Fibroblast of upper back skin (primary cell): Measurements from ENCODE around the gene POLR3A.

Experiments used
- DNase-seq: peaks from one replicate; pipeline ENCODE4 v3.0.0-alpha.2; 2013

Gene POLR3A

DNA sequence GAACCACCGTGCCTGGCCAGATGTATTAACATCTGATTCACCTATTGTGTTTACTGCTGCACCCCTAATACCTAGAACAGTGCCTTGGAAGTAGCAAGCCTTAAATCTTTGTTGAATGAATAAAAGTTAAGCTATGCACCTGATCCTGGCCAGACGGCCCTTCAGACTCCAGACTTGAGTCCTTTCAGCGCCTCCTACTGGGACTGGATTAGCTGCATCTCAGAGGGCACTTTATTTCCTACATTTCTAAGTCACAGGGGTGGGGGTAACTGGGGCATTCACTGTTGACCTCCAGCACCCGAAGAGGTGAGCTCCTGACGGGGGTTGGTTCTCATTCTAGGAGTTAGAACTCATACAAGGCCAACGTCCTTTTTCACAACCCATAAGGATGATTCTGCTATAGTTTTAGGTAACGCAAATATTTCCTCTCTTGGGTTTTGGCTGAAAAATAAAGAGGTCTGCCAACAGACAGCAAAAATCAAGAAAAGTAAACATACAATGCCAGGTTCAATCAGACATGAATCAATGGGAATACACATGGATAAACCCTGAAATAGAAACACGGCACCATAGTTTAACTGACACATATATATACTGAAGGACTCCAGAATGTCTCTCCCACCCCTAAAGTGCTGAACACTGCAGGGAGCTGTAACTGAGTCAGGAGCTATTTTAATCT is 54.8 kb downstream of the POLR3A start:
- peak; percentile 48 for DNase-seq

- no peak for DNase-seq
Measured at GRCh38 chr10:77973276-77973675, 56.0 kb downstream of the POLR3A start.

GRCh38 chr10:77972148-77972547 is 57.2 kb downstream of the POLR3A start:
- no peak for DNase-seq

DNA sequence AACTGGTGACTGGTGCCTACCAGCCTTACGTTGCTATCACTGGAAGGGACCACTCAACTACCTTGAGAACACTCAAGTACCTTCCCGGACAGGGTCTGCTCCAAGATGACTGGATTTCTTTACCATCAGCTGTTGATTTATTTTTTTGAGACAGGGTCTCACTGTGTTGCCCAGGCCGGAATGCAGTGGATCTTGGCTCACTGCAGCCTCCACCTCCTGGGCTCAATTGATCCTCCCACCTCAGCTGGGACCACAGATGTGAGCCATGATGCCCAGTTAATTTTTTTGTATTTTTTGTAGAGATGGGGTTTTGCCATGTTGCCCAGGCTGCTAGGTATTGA is 57.5 kb downstream of the POLR3A start:
- DNase-seq, result no peak

DNA sequence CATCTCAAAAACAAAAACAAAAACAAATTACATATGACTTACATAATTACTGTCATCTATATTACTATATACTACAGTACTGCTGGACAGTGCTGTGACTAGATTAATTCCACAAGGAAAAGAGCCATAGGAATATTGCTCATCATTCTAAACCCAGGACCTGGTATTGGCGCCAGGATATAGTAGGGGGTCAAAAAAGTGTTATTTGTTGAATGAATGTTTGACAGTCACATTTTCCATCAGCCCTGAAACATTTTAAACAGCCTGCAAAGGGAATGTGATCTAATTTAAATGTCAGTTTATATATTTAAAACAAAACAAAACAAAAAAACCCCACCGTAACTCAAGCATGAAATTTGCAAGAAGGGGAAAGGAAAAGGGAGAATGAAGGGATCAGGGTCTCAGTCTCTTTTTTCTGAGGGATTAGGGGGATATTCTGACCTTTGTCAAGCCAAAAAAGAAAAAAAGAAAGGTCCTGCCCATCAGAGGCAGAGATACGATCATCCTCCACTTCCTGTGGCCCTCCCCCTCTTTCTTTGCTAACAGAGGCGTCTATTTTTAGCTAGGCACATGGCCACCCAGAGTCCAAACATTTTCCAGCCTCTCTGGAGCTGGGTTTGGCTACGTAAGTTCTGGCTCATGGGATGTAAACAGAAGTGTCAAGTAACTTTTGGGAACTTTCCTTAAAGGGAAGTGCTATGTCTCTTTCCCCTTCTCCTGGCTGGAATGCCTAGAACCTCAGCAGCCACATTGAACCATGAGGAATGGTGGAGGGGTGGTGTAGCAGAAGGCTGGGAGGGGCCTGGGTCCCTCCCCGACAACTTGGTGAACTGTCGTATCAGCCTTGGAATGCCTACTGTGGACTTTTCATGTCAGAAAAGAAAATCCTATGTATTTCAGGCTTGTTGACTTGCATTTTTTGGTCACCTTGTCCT is 58.2 kb downstream of the POLR3A start:
- DNase-seq, result peak; percentile 92

DNA sequence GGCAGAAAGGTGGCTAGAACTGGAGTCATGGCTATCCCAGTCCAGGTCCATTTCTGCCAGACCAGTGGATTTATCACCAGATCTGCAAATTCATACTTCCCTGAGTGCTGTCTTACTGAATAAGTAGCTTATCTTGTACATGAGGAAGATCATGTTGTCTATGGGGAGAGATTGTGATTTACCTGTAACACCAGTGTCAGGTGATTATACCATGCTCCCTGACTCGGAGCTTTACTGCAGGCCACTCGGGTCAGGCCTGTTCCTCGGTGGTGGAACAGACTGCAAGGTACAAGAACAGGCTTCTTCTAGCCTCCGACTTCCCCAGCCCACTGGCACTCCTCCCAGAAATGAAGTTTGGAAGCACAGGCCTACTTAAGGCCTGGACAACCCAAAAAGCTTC is 60.2 kb downstream of the POLR3A start:
- no peak for DNase-seq

- no peak for DNase-seq
Measured at GRCh38 chr10:77967611-77968022, 61.7 kb downstream of the POLR3A start.

GRCh38 chr10:77965294-77965693 is 64.0 kb downstream of the POLR3A start:
- DNase-seq, result peak; percentile 86

DNA sequence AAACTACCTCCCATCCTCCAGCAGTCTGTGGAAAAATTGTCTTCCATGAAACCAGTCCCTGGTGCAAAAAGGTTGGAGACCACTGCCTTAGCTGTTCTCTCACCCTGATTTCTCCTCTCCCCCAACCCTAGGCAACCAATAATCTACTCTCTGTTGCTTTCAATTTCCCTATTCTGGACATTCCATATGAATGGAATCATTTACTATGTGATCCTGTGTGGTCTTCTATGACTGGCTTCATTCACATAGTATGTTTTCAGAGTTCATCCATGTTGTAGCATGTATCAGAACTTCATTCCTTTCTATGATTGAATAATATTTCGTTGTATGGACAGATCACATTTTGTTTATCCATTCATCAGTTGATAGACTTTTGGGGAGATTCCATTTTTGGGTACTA is 64.5 kb downstream of the POLR3A start:
- peak; percentile 56 for DNase-seq

DNA sequence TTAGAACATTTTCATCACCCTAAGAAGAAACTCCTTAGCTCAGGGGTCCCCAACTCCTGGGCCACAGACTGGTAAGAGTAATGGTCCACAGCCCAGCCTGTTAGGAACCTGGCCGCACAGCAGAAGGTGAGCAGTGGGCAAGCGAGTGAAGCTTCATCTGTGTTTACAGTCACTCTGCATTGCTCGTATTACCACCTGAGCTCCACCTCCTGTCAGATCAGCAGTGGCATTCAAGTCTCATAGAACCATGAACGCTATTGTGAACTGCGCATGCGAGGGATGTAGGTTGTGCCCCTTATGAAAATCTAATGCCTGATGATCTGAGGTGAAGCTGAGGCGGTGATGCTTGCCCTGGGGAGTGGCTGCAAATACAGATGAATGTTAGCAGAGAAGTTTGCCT is 65.4 kb downstream of the POLR3A start:
- no peak for DNase-seq

- no peak for DNase-seq
Measured at GRCh38 chr10:77962350-77963146, 66.8 kb downstream of the POLR3A start.

- DNase-seq, result no peak
Measured at GRCh38 chr10:77961668-77962067, 67.6 kb downstream of the POLR3A start.

GRCh38 chr10:77960829-77961329 is 68.4 kb downstream of the POLR3A start:
- DNase-seq, result no peak

- no peak for DNase-seq
Measured at GRCh38 chr10:77959887-77960455, 69.3 kb downstream of the POLR3A start.

DNA sequence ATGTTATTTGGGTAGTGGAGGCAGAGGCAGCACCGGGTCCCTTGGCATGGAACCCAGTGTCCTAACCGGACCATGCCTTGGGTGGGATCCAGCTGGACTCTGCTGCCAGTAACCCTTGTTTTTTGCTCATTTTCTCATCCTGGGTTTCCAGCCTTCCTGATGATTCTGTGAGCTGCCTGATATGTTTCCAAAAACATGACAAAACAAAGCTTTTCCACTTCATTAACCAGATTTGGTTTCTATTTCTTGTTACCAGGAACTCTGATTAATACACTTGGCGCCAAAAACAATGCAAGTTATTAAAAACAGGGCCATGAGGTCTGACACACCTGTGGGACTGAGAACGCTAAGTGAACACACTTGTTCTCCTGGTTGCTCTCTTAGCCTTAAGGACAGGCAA is 69.9 kb downstream of the POLR3A start:
- no peak for DNase-seq

- no peak for DNase-seq
Measured at GRCh38 chr10:77955136-77955535, 74.2 kb downstream of the POLR3A start.

DNA sequence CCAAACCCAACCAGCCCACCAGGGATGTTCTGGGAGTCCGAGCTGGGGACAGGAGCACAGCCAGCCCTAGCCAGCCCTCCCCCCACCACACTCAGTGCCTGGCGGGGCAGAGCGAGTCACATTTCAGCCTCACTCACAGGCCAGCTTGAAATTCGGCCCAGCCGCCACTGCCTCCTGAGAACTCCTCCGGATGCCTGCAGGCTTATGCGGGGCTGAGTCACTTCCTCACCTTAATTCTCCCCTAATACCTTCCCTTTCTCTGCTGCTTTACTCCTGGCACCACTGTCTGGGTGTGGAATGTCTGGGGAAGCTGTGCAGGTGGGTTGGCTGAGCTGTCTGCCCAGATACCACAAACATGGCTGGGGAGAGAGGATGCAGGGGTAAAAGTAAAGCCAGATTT is 80.1 kb downstream of the POLR3A start:
- DNase-seq, result peak; percentile 79

DNA sequence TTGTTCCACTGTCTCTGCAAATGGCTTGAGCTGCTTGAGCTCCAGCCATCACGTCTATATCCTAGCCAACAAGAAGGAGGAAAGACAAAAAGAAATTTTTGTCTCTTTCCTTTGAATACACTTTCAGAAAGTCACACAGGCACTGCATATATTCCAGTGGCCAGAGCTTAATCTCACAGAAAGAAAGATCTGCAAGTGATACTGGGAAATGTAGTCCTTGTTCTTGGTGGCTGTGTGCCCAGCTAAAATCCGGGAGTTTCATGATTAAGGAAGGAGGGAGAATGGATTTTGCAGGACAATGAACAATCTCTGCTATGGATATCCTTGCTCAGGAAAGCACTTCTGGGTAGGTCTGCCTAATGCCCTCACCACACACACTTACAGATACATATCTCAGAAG is 83.2 kb downstream of the POLR3A start:
- no peak for DNase-seq

DNA sequence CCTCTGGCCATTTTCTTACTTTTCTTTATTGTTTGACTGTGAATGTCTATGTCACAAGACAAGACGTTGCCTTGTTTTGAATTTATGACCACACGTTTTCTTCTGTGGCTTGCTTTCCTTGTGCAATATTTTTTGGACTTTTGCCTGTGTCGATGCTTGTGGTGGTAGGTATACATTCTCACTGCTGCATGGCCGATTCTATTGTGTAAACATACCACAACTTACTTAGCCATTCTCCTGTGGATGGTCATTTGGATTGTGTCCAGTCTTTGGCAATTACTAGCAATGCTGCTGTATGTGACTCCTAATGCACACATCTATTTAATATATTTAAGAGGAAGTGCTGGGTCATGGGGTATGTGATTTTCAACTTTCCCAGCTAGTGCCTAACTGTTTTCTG is 84.8 kb downstream of the POLR3A start:
- DNase-seq, result peak; percentile 98

DNA sequence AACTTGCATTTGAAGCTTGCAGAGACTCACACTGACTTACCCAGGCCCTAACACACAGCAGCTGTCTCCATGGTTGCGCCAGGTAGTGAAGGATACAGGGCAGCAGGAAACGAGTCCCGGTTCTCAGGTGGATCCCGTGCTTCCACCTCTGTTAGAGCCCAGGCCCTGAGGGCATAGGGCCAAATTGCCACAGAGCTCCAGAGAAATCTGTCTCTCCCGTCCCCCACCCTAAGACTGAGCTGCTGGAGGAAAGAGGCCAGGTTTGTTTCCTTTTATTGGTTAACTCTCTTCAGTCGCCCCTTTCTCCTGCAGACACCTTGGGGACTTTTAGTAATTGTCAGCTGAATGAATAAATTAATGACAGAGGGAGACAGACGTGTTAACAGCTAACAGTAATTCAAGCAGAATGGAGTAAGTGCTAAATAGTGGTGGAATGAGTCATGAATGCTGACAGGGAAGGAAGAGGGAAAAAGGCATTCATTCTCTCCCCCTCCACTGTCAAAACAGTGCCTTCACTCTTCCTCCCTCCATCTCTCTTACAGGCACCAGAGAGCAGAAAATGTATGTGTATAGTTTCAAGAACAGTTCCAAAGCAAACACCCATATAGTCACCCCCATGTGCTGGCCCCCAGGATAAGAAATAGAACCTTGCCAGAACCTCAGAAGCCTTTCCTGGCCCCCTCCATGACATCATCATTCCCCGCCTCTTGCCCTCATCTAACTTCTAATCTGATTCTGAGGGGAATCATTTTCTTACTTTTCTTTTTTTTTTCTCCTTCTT is 86.0 kb downstream of the POLR3A start:
- DNase-seq, result peak; percentile 93

- DNase-seq, result no peak
Measured at GRCh38 chr10:77941790-77942189, 87.5 kb downstream of the POLR3A start.

DNA sequence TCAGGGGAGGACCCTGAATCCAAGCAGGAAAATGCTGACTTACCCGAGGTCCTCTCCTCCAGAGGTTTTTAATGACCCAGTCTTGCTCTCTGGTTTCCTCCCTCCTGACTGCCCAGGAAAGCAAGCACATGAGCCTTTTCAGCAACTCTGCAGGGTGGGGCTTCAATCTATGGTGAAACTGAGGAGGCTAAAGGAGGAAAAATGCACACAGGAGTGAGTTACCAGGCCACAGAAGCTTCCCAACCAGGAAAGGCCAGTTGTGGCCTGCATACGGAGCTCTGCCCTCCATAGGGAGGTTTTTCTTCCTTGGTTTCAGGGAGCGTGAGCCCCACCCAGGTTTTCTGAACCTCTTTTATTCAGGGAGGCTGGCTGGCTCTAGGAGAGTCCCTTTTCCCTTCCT is 88.7 kb downstream of the POLR3A start:
- no peak for DNase-seq
